ENCODE data around the gene FBXL5.

The FBXL5 gene

GRCh38 chr4:15675356-15675755 is 20.2 kb upstream of the FBXL5 start:
- no peak for DNase-seq

- DNase-seq = no peak
These were observed 19.8 kb upstream of the FBXL5 start for GRCh38 chr4:15674926-15675325.

- no peak for DNase-seq
These were observed 18.9 kb upstream of the FBXL5 start for GRCh38 chr4:15674046-15674445.

GRCh38 chr4:15673337-15673736 is 18.2 kb upstream of the FBXL5 start:
- no peak for DNase-seq

- DNase-seq = no peak
These were observed 16.9 kb upstream of the FBXL5 start for GRCh38 chr4:15672101-15672500.

- DNase-seq = no peak
These were observed 15.4 kb upstream of the FBXL5 start for GRCh38 chr4:15670576-15670975.

GRCh38 chr4:15668566-15669435 is 13.6 kb upstream of the FBXL5 start:
- no peak for DNase-seq

- DNase-seq = no peak
These were observed 11.8 kb upstream of the FBXL5 start for GRCh38 chr4:15667006-15667405.

GRCh38 chr4:15665753-15666365 is 10.7 kb upstream of the FBXL5 start:
- no peak for DNase-seq

GRCh38 chr4:15659768-15660570 is 4.8 kb upstream of the FBXL5 start:
- DNase-seq = no peak

GRCh38 chr4:15658781-15659180 is 3.6 kb upstream of the FBXL5 start:
- DNase-seq = no peak

- no peak for DNase-seq
These were observed 3.1 kb upstream of the FBXL5 start for GRCh38 chr4:15658136-15658770.

- no peak for DNase-seq
These were observed 2.2 kb upstream of the FBXL5 start for GRCh38 chr4:15657366-15657765.

- DNase-seq = peak; percentile 46
These were observed 897 bp upstream of the FBXL5 start for GRCh38 chr4:15656038-15656470.

GRCh38 chr4:15654593-15655222 is 449 bp downstream of the FBXL5 start:
- no peak for DNase-seq

- peak; percentile 18 for DNase-seq
These were observed 1.1 kb downstream of the FBXL5 start for GRCh38 chr4:15653864-15654592.

- no peak for DNase-seq
These were observed 1.7 kb downstream of the FBXL5 start for GRCh38 chr4:15653420-15653819.

- no peak for DNase-seq
These were observed 2.3 kb downstream of the FBXL5 start for GRCh38 chr4:15652841-15653240.

- DNase-seq = no peak
These were observed 3.0 kb downstream of the FBXL5 start for GRCh38 chr4:15652191-15652590.

GRCh38 chr4:15651676-15652075 is 3.5 kb downstream of the FBXL5 start:
- no peak for DNase-seq

GRCh38 chr4:15649914-15650545 is 5.1 kb downstream of the FBXL5 start:
- DNase-seq = peak; percentile 31

Data from NCI-H2227 treated with DMSO at 0.1 percent for 48 hours (cell line).